ENCODE measurements around the gene LRRFIP1. TPM values are rescaled to one million over a fixed set of nuclear protein-coding genes. Genes with fewer than 3 reads are reported as not detected.

LRRFIP1 gene
- total and polyA plus RNA-seq, 2 of the 13 experiments (the other 11 are each of a cell fraction or from before 2014, with no cell fraction given) = 15.9 to 40.5 TPM

- ATAC-seq (no peak), DNase-seq (ENCODE audit: low spot score) (no peak), FAIRE-seq (no peak)
- POLR2A ChIA-PET = no interaction called here
- no peak overlapping the region for H3K4me3 ChIP-seq (replicated peaks in 1 of 3; ENCODE audit: insufficient read depth in 1 of 3, low read depth in 2 of 3, low read length in 3 of 3)
- peaks cover 30% of the 10 kb centered on the region for H3K4me1 ChIP-seq (ENCODE audit: insufficient read depth, low read length)
- no peaks in the 10 kb centered on the region for H3K79me2 ChIP-seq (ENCODE audit: insufficient read depth, low read length)
- H3K27me3 ChIP-seq (ENCODE audit: control insufficient read depth in 1 of 2, insufficient read depth in 2 of 2, low read length in 2 of 2) = no peaks in the 10 kb centered on the region
- in situ Hi-C loops (cut with HindIII; ENCODE audit: extremely low pct_ligation_motif_present, low pct_unique_long_range_greater_than_20kb) (no loop called here), intact Hi-C loops (cut with micrococcal nuclease; ENCODE audit: unreplicated experiment) (no loop called here)
- BruUV-seq (replicated peaks) = no TSS peak
- H4K20me1 ChIP-seq (ENCODE audit: insufficient read depth, low read length) = no peaks in the 10 kb centered on the region
- 93% methylated on average over 11 of the region's 12 CpGs for WGBS (ENCODE audit: low lambda C conversion rate)
- no peaks in the 10 kb centered on the region for H3K36me3 ChIP-seq (replicated peaks in 1 of 2; ENCODE audit: control insufficient read depth in 1 of 2, insufficient read depth in 2 of 2, low read length in 2 of 2)
- H3K27ac ChIP-seq (ENCODE audit: extremely low read length, insufficient read depth, low read length) = no peak overlapping the region
- no peak overlapping the region for H3K4me2 ChIP-seq (ENCODE audit: low read depth, low read length)
- CTCF ChIA-PET (ENCODE audit: low intra/inter-chr PET ratio, low total read pairs) = no interaction called here
- H3K9me3 ChIP-seq (ENCODE audit: low read length) = no peaks in the 10 kb centered on the region
- H2AFZ ChIP-seq (ENCODE audit: low read length) = no peak overlapping the region
- no peak overlapping the region for H3K9ac ChIP-seq (ENCODE audit: insufficient read depth, low read depth, low read length)
- TF ChIP-seq ZNF670 (CRISPR knock-in tag; IDR thresholded peaks at IDR 0.05; ENCODE audit: borderline replicate concordance) (no peak), HMGA1 (CRISPR knock-in tag; conservative IDR thresholded peaks at IDR 0.05) (no peak), ZSCAN5A (CRISPR knock-in tag; IDR thresholded peaks at IDR 0.05; ENCODE audit: borderline replicate concordance) (no peak), ZNF558 (CRISPR knock-in tag; IDR thresholded peaks at IDR 0.05; ENCODE audit: borderline replicate concordance) (no peak), MBD4 (IDR thresholded peaks at IDR 0.05; ENCODE audit: borderline replicate concordance, low read length) (no peak), ZFAT (CRISPR knock-in tag; conservative IDR thresholded peaks at IDR 0.05) (no peak), ATF6 (CRISPR knock-in tag; conservative IDR thresholded peaks at IDR 0.05) (no peak), ZNF234 (CRISPR knock-in tag; conservative IDR thresholded peaks at IDR 0.05) (no peak), RAD51 (IDR thresholded peaks at IDR 0.05; ENCODE audit: borderline replicate concordance) (no peak), ZNF136 (CRISPR knock-in tag; IDR thresholded peaks at IDR 0.05; ENCODE audit: low read depth) (no peak), PRDM4 (CRISPR knock-in tag; IDR thresholded peaks at IDR 0.05; ENCODE audit: borderline replicate concordance) (no peak), ZNF335 (CRISPR knock-in tag; IDR thresholded peaks at IDR 0.05) (no peak), FIP1L1 (IDR thresholded peaks at IDR 0.05; ENCODE audit: borderline replicate concordance, insufficient read depth, low read depth, low read length) (no peak), ZNF280B (CRISPR knock-in tag; IDR thresholded peaks at IDR 0.05; ENCODE audit: borderline replicate concordance) (no peak), MXI1 (IDR thresholded peaks at IDR 0.05; ENCODE audit: borderline replicate concordance, low read depth, low read length) (no peak)
Observed at GRCh38 chr2:237642038-237642734, 14.8 kb downstream of the LRRFIP1 start.

Measured in HepG2 (cell line).